ENCODE measurements around the gene KRT86. TPM values are rescaled to one million over a fixed set of nuclear protein-coding genes. Genes with fewer than 3 reads are reported as not detected.

KRT86 gene
- polyA plus RNA-seq, 2 of the 4 experiments (the other 2 are of a cell fraction), result 23.5 to 378 TPM

- TF ChIP-seq HMGXB4 (CRISPR knock-in tag; IDR thresholded peaks at IDR 0.05; ENCODE audit: borderline replicate concordance), result no peak
- no peak for TF ChIP-seq HOXA7 (CRISPR knock-in tag; IDR thresholded peaks at IDR 0.05)
- peak; percentile 0 to 39; a peak in 4 of 5 replicates for TF ChIP-seq JUN (IDR thresholded peaks at IDR 0.05)
- TF ChIP-seq TFCP2L1 (CRISPR knock-in tag; IDR thresholded peaks at IDR 0.05), result peak; percentile 11
- no peak for TF ChIP-seq EP300 (IDR thresholded peaks at IDR 0.05)
- no peak for TF ChIP-seq CBX2 (IDR thresholded peaks at IDR 0.05; ENCODE audit: borderline replicate concordance, low read depth)
- no peak for TF ChIP-seq CHD4 (IDR thresholded peaks at IDR 0.05; ENCODE audit: borderline replicate concordance)
- no peak for TF ChIP-seq NPAS2 (CRISPR knock-in tag; IDR thresholded peaks at IDR 0.05; ENCODE audit: borderline replicate concordance)
- no peak for TF ChIP-seq TP53 (CRISPR knock-in tag; IDR thresholded peaks at IDR 0.05)
- peak; percentile 71 for TF ChIP-seq POLR2AphosphoS2 (conservative IDR thresholded peaks at IDR 0.05; ENCODE audit: low read length)
- no peak for TF ChIP-seq PHF8 (IDR thresholded peaks at IDR 0.05; ENCODE audit: borderline replicate concordance, low read depth)
- no peak for TF ChIP-seq EHF (CRISPR knock-in tag; IDR thresholded peaks at IDR 0.05)
- peak; percentile 19; the same call in 1 of the 2 replicates for TF ChIP-seq RARB (CRISPR knock-in tag; IDR thresholded peaks at IDR 0.05)
- no peak for TF ChIP-seq ESRRA (IDR thresholded peaks at IDR 0.05; ENCODE audit: borderline replicate concordance, low read length)
- TF ChIP-seq MAFK (IDR thresholded peaks at IDR 0.05; ENCODE audit: partially characterized antibody), result peak; percentile 71
- TF ChIP-seq RNF2 (IDR thresholded peaks at IDR 0.05; ENCODE audit: borderline replicate concordance, low read depth), result no peak
- TF ChIP-seq BCL3 (IDR thresholded peaks at IDR 0.05), result no peak; the same call in 2 of the 3 replicates
- no peak for TF ChIP-seq ELK1 (IDR thresholded peaks at IDR 0.05; ENCODE audit: low read depth, low read length)
- TF ChIP-seq ZC3H11A (IDR thresholded peaks at IDR 0.05), result no peak
- TF ChIP-seq RAD21 (conservative IDR thresholded peaks at IDR 0.05 in 1 of 2, IDR thresholded peaks at IDR 0.05 in 1 of 2), result no peak
- TF ChIP-seq RCOR1 (IDR thresholded peaks at IDR 0.05; ENCODE audit: low read depth, low read length), result no peak
Measured at GRCh38 chr12:52249511-52250047, 24.9 kb upstream of the KRT86 start (continued).

GRCh38 chr12:52250048-52250990 is 24.1 kb upstream of the KRT86 start:
- no peak for FAIRE-seq
- Histone ChIP-seq H3K4me1 (peaks cover 96% of the 10 kb centered on the region), H3K4me3 (no peak overlapping the region), H3K27ac (peak overlapping the region; percentile 92 to 97), H3K9me3 (no peaks in the 10 kb centered on the region), H3K4me2 (no peak overlapping the region)
- CTCF ChIA-PET, result interaction anchor here (1.1 to 14.8 kb wide), 15 partner anchors 9 to 630 kb away, joined by 3 to 321 read pairs (median 16); partner anchors contain the start of genes KRT7 and KRT86
- POLR2A ChIA-PET, result interaction anchor here (0.6 to 18.5 kb wide), 12 partner anchors 10 to 630 kb away, joined by 3 to 383 read pairs (median 7); partner anchors contain the start of genes KRT7 and KRT86
- peak in 1 of 2 experiments; percentile 70 for DNase-seq (ENCODE audit: low read depth in 1 of 2, low spot score in 1 of 2)
- WGBS (ENCODE audit: missing lambda C conversion rate), result 88% methylated on average over 52 of the region's 52 CpGs
- ATAC-seq, result peak; percentile 0; a peak in 1 of 6 replicates
- TF ChIP-seq ZC3H11A (IDR thresholded peaks at IDR 0.05), result no peak
- TF ChIP-seq HOXB5 (CRISPR knock-in tag; IDR thresholded peaks at IDR 0.05), result peak; percentile 28; the same call in 1 of the 2 replicates
- TF ChIP-seq FOSL2 (IDR thresholded peaks at IDR 0.05), result no peak
- TF ChIP-seq FOSL2 (CRISPR knock-in tag; IDR thresholded peaks at IDR 0.05), result peak; percentile 7
- TF ChIP-seq FOSB (CRISPR knock-in tag; IDR thresholded peaks at IDR 0.05), result peak; percentile 97
- peak; percentile 96 for TF ChIP-seq TFCP2L1 (CRISPR knock-in tag; IDR thresholded peaks at IDR 0.05)
- no peak for TF ChIP-seq ZNF302 (CRISPR knock-in tag; IDR thresholded peaks at IDR 0.05)
- peak; percentile 83 for TF ChIP-seq TP53 (CRISPR knock-in tag; IDR thresholded peaks at IDR 0.05)
- TF ChIP-seq SMC3 (IDR thresholded peaks at IDR 0.05), result peak; percentile 4; the same call in 1 of the 3 replicates
- TF ChIP-seq PBX3 (IDR thresholded peaks at IDR 0.05), result peak; percentile 65; the same call in 1 of the 2 replicates
- TF ChIP-seq ATOH8 (CRISPR knock-in tag; IDR thresholded peaks at IDR 0.05; ENCODE audit: low read depth), result peak; percentile 3; the same call in 1 of the 2 replicates
- peak in 1 of 2 experiments; percentile 42; a peak in 3 of 5 replicates for TF ChIP-seq JUN (IDR thresholded peaks at IDR 0.05)
- TF ChIP-seq CHD2 (IDR thresholded peaks at IDR 0.05; ENCODE audit: low read length, partially characterized antibody), result peak; percentile 51
- TF ChIP-seq EHF (CRISPR knock-in tag; IDR thresholded peaks at IDR 0.05), result peak; percentile 81
